ENCODE measurements around the gene ALDH1A2. TPM values are rescaled to one million over a fixed set of nuclear protein-coding genes. Genes with fewer than 3 reads are reported as not detected.
A peak's percentile ranks its signal among the peaks of the same experiment; 100 is the strongest.

Gene ALDH1A2
- polyA plus RNA-seq, 3 donors = 0.41 to 5.1 (median 3.4) TPM

DNA sequence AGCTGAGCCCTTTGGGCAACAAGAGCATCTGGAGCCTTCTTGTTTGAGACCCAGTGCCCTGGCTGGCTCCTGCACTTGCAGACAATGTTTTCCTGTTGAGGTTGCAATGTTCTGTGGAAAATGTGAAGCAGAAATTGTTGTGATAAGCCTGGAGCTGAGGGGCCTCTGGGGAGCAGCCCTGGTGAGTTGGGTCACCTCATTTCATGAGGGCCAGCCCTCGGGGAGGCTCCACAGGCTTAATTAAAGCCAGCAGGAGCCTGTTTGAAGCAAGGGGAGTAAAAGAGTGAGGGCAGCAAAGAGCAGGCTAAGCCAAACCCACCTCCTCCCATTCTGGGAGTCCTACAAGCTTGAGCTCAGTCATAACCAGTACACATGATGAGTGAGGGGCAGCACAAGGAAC is 154.3 kb downstream of the ALDH1A2 start:
- no peak for TF ChIP-seq CTCF (IDR thresholded peaks at IDR 0.05)
- no peak for DNase-seq
- Histone ChIP-seq H4K20me1 (ENCODE audit: insufficient read depth, low read length) (no peaks in the 10 kb centered on the region), H3K36me3 (replicated peaks in 1 of 2; ENCODE audit: control insufficient read depth in 1 of 2, insufficient read depth in 2 of 2, low read length in 2 of 2) (no peaks in the 10 kb centered on the region), H3K4me1 (ENCODE audit: control insufficient read depth in 1 of 2, insufficient read depth in 2 of 2, low read length in 2 of 2) (no peaks in the 10 kb centered on the region), H2AFZ (ENCODE audit: insufficient read depth, low read depth, low read length, poor library complexity, severe bottlenecking) (no peak overlapping the region), H3K79me2 (ENCODE audit: insufficient read depth, low read length) (no peaks in the 10 kb centered on the region), H3K27ac (ENCODE audit: low read depth in 1 of 2, low read length in 2 of 2) (no peak overlapping the region), H3K4me2 (replicated peaks; ENCODE audit: extremely low read depth, low read length, poor library complexity, severe bottlenecking) (no peak overlapping the region), H3K27me3 (ENCODE audit: control insufficient read depth in 2 of 2, insufficient read depth in 2 of 2, low read length in 2 of 2) (no peaks in the 10 kb centered on the region), H3K9ac (ENCODE audit: insufficient read depth, low read length, poor library complexity, severe bottlenecking) (no peak overlapping the region), H3K4me3 (replicated peaks in 1 of 3; ENCODE audit: low read depth in 2 of 3, low read length in 3 of 3) (no peak overlapping the region), H3K9me3 (replicated peaks in 1 of 2; ENCODE audit: control insufficient read depth in 1 of 2, insufficient read depth in 1 of 2, low read length in 2 of 2) (no peaks in the 10 kb centered on the region)
- no peaks in the 10 kb centered on the region for H3K4me1 Mint-ChIP-seq
- H3K36me3 Mint-ChIP-seq = no peaks in the 10 kb centered on the region
- peak overlapping the region in 1 of 7 donors; percentile 46 for H3K27ac Mint-ChIP-seq
- peaks cover 0 to 10% (median 0%) of the 10 kb centered on the region in 7 donors for H3K9me3 Mint-ChIP-seq
- WGBS (ENCODE audit: insufficient coverage) = no CpG with 5 or more reads among the region's 1 CpG
- peaks cover 0 to 21% (median 3%) of the 10 kb centered on the region in 3 donors for H3K27me3 Mint-ChIP-seq (ENCODE audit: low read depth in 3 of 3)
- H3K4me3 Mint-ChIP-seq = no peak overlapping the region
- intact Hi-C loops (cut with micrococcal nuclease) = no loop called here

DNA sequence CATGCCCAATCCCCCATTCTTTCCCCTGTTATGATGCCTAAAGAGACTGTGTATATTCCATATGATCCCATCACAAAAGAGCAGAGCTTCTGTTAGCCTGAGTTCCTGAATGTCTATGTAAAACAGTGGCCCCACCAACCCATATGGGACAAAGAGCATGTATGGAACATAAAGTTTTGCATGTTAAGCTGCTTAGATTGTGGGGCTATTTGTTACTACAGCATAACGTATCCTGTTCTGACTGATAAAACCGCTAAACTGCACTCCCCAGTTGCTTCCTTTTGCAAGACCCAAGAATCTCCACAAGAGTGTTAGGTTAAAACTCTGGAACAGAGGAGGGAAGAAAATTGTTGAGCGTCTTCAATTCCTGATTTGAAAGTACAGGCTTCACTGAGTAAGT is 154.8 kb downstream of the ALDH1A2 start:
- Mint-ChIP-seq H3K36me3 (no peaks in the 10 kb centered on the region), H3K9me3 (peaks cover 0 to 10% (median 0%) of the 10 kb centered on the region in 7 donors), H3K4me3 (no peak overlapping the region), H3K4me1 (no peaks in the 10 kb centered on the region), H3K27ac (no peak overlapping the region), H3K27me3 (ENCODE audit: low read depth in 3 of 3) (peaks cover 0 to 23% (median 1%) of the 10 kb centered on the region in 3 donors)
- no peak overlapping the region for H3K4me2 ChIP-seq (replicated peaks; ENCODE audit: extremely low read depth, low read length, poor library complexity, severe bottlenecking)
- no peaks in the 10 kb centered on the region for H3K9me3 ChIP-seq (replicated peaks in 1 of 2; ENCODE audit: control insufficient read depth in 1 of 2, insufficient read depth in 1 of 2, low read length in 2 of 2)
- H3K27ac ChIP-seq (ENCODE audit: low read depth in 1 of 2, low read length in 2 of 2) = no peak overlapping the region
- H3K4me3 ChIP-seq (replicated peaks in 1 of 3; ENCODE audit: low read depth in 2 of 3, low read length in 3 of 3) = no peak overlapping the region
- H3K27me3 ChIP-seq (ENCODE audit: control insufficient read depth in 2 of 2, insufficient read depth in 2 of 2, low read length in 2 of 2) = no peaks in the 10 kb centered on the region
- 100% methylated on average over 1 of the region's 3 CpGs for WGBS (ENCODE audit: insufficient coverage)
- no peaks in the 10 kb centered on the region for H3K36me3 ChIP-seq (replicated peaks in 1 of 2; ENCODE audit: control insufficient read depth in 1 of 2, insufficient read depth in 2 of 2, low read length in 2 of 2)
- no peak overlapping the region for H2AFZ ChIP-seq (ENCODE audit: insufficient read depth, low read depth, low read length, poor library complexity, severe bottlenecking)
- no peaks in the 10 kb centered on the region for H3K4me1 ChIP-seq (ENCODE audit: control insufficient read depth in 1 of 2, insufficient read depth in 2 of 2, low read length in 2 of 2)
- H4K20me1 ChIP-seq (ENCODE audit: insufficient read depth, low read length) = no peaks in the 10 kb centered on the region
- DNase-seq = no peak
- H3K9ac ChIP-seq (ENCODE audit: insufficient read depth, low read length, poor library complexity, severe bottlenecking) = no peak overlapping the region
- intact Hi-C loops (cut with micrococcal nuclease) = no loop called here
- no peaks in the 10 kb centered on the region for H3K79me2 ChIP-seq (ENCODE audit: insufficient read depth, low read length)
- no peak for TF ChIP-seq CTCF (IDR thresholded peaks at IDR 0.05)

All from CD14-positive monocyte (primary cell).